H1 (cell line): ENCODE measurements around the gene ERI3. TPM values are rescaled to one million over a fixed set of nuclear protein-coding genes. Genes with fewer than 3 reads are reported as not detected.

Experiments
- EZH2 ChIP-seq: fragments of 200-600 bp; sonication (generic); IDR thresholded peaks from 2 replicates; pipeline ENCODE4 v1.7.1; 2012; ENCODE audit warnings: low read depth, mild to moderate bottlenecking, moderate library complexity, low read length, inconsistent platforms; ENCODE audit not compliant: severe bottlenecking
- NANOG ChIP-seq: IDR thresholded peaks from 2 replicates; pipeline ENCODE4 v1.6.1; 2011; ENCODE audit warnings: low read length, low read depth, mild to moderate bottlenecking, inconsistent platforms; ENCODE audit not compliant: insufficient read depth, poor library complexity, severe bottlenecking
- RAD21 ChIP-seq, 2 experiments: IDR thresholded peaks in 1 of 2; conservative IDR thresholded peaks in 1 of 2; 2 replicates each; pipeline ENCODE4 v1.6.1; 2011; ENCODE audit warnings: low read depth in 2 of 2, low read length in 2 of 2, improper control_type of control experiment in 1 of 2, inconsistent platforms in 1 of 2, mild to moderate bottlenecking in 1 of 2, moderate library complexity in 1 of 2
- polyA plus RNA-seq, 7 experiments: library from polyadenylated mRNA; depleted of rRNA in 3 of 7; stranded (reverse) in 5 of 7; unstranded in 2 of 7; fragments of >200 nt in 5 of 7; fragments of 200-250 nt in 2 of 7; gene quantifications; 1 replicate in 5 of 7; 2 replicates in 1 of 7; 4 replicates in 1 of 7; pipeline versions ENCODE4 v1.2.1 to v1.2.3, GENCODE V29; 2011 to 2013; ENCODE audit warnings: missing spikeins in 2 of 7, mixed read lengths in 2 of 7
- total RNA-seq: library from RNA; stranded (reverse); fragmentation: NEBNext Ultra II Directional; extraction: Animal tissue kit (Norgen Biotek cat#: 25700); gene quantifications from 2 replicates; pipeline ENCODE4 v1.2.1, GENCODE V29; 2021

ERI3 gene
- total and polyA plus RNA-seq, 2 of the 8 experiments (the other 6 are each of a cell fraction or from before 2014, with no cell fraction given) = 81.1 to 199 TPM

GRCh38 chr1:44315521-44315920, 39.5 kb downstream of the ERI3 start (continued):
- no peak for TF ChIP-seq NANOG
- TF ChIP-seq EZH2 = no peak
- no peak for TF ChIP-seq RAD21 (IDR thresholded peaks at IDR 0.05 in 1 of 2, conservative IDR thresholded peaks at IDR 0.05 in 1 of 2; ENCODE audit: low read depth in 2 of 2, low read length in 2 of 2)
